Esophagus muscularis mucosa (tissue), 4 donors: ENCODE data around the gene PTPN1. TPM values are rescaled to one million over a fixed set of nuclear protein-coding genes. Genes with fewer than 3 reads are reported as not detected.

Experiments used
- DNase-seq: peaks from one replicate; pipeline ENCODE4 v3.0.0-alpha.2; 2017; ENCODE audit errors: extremely low spot score
- H3K27ac ChIP-seq, 4 donors: fragments of 200-600 bp; sonication (generic); replicated peaks in 1 of 4; 1 replicate in 3 of 4; 2 replicates in 1 of 4; pipeline ENCODE4 v1.5.1; 2016 to 2019; ENCODE audit warnings: mild to moderate bottlenecking in 1 of 4
- H3K27me3 ChIP-seq, 4 donors: fragments of 200-600 bp; sonication (generic); one replicate each; pipeline versions ENCODE4 v1.5.1 to v1.6.0; 2016 to 2019
- H3K36me3 ChIP-seq, 4 donors: fragments of 200-600 bp; sonication (generic); one replicate each; pipeline ENCODE4 v1.5.1; 2016 to 2019
- H3K4me1 ChIP-seq, 4 donors: fragments of 200-600 bp; sonication (generic); one replicate each; pipeline ENCODE4 v1.5.1; 2016 to 2019
- H3K4me3 ChIP-seq, 4 donors: fragments of 200-600 bp; sonication (generic); 1 replicate in 2 of 4; 2 replicates in 2 of 4; pipeline ENCODE4 v1.5.1; 2016 to 2019; ENCODE audit warnings: mild to moderate bottlenecking in 4 of 4, moderate library complexity in 1 of 4
- H3K9me3 ChIP-seq, 4 donors: fragments of 200-600 bp; sonication (generic); 1 replicate in 3 of 4; 2 replicates in 1 of 4; pipeline ENCODE4 v1.5.1; 2016 to 2019
- EP300 ChIP-seq: sonication (generic); formaldehyde crosslinking; IDR thresholded peaks from one replicate; pipeline ENCODE4 v1.6.1; 2017; ENCODE audit warnings: antibody characterized with exemption
- POLR2A ChIP-seq: fragments of 450-650 bp; IDR thresholded peaks from one replicate; pipeline ENCODE4 v1.6.1; 2017; ENCODE audit warnings: antibody characterized with exemption, moderate library complexity, mild to moderate bottlenecking, low read depth
- POLR2AphosphoS5 ChIP-seq, 2 donors: sonication (generic); formaldehyde crosslinking; IDR thresholded peaks; one replicate each; pipeline ENCODE4 v1.6.1; 2017; ENCODE audit warnings: antibody characterized with exemption in 2 of 2
- WGBS: methylation state at CpG from one replicate; pipeline ENCODE4 v1.1.5; 2018; 5-methylcytosine and 5-hydroxymethylcytosine counted together
- intact Hi-C: fragments of 100-400 bp; cut with DNase I; formaldehyde crosslinking; loops from one replicate; pipeline ENCODE4 v1.15.1; 2023
- total RNA-seq, 4 donors: library from RNA; depleted of rRNA; stranded (reverse); fragments of >200 nt; gene quantifications; one replicate each; pipeline versions ENCODE4 v1.1.0 to v1.2.1, GENCODE V29; 2016
- TF ChIP-seq, protein P1 (sequence below), 3 experiments: fragments of 200-600 bp in 2 of 3; fragments of 450-650 bp in 1 of 3; sonication (generic) in 2 of 3; IDR thresholded peaks; one replicate each; pipeline ENCODE4 v1.5.1; 2017 to 2019; ENCODE audit warnings: antibody characterized with exemption in 3 of 3, mild to moderate bottlenecking in 2 of 3, moderate library complexity in 1 of 3

Gene PTPN1
- total RNA-seq, 4 donors from 2014 or later = 21.2 to 49.0 (median 41.0) TPM

GRCh38 chr20:50563133-50563944 is 53.2 kb downstream of the PTPN1 start:
- intact Hi-C loops = no loop called here
- peaks cover 0 to 51% (median 28%) of the 10 kb centered on the region in 4 donors for H3K36me3 ChIP-seq
- WGBS = 96% methylated on average over 3 of the region's 3 CpGs
- no peak overlapping the region for H3K27ac ChIP-seq
- peaks cover 25 to 67% (median 59%) of the 10 kb centered on the region in 4 donors for H3K4me1 ChIP-seq
- no peaks in the 10 kb centered on the region for H3K27me3 ChIP-seq
- no peaks in the 10 kb centered on the region for H3K9me3 ChIP-seq
- no peak overlapping the region for H3K4me3 ChIP-seq
- TF ChIP-seq, protein P1, sequence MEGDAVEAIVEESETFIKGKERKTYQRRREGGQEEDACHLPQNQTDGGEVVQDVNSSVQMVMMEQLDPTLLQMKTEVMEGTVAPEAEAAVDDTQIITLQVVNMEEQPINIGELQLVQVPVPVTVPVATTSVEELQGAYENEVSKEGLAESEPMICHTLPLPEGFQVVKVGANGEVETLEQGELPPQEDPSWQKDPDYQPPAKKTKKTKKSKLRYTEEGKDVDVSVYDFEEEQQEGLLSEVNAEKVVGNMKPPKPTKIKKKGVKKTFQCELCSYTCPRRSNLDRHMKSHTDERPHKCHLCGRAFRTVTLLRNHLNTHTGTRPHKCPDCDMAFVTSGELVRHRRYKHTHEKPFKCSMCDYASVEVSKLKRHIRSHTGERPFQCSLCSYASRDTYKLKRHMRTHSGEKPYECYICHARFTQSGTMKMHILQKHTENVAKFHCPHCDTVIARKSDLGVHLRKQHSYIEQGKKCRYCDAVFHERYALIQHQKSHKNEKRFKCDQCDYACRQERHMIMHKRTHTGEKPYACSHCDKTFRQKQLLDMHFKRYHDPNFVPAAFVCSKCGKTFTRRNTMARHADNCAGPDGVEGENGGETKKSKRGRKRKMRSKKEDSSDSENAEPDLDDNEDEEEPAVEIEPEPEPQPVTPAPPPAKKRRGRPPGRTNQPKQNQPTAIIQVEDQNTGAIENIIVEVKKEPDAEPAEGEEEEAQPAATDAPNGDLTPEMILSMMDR (IDR thresholded peaks at IDR 0.05) = no peak
- TF ChIP-seq POLR2A (no peak), EP300 (no peak), POLR2AphosphoS5 (IDR thresholded peaks at IDR 0.05) (no peak)
- no peak for DNase-seq

DNA sequence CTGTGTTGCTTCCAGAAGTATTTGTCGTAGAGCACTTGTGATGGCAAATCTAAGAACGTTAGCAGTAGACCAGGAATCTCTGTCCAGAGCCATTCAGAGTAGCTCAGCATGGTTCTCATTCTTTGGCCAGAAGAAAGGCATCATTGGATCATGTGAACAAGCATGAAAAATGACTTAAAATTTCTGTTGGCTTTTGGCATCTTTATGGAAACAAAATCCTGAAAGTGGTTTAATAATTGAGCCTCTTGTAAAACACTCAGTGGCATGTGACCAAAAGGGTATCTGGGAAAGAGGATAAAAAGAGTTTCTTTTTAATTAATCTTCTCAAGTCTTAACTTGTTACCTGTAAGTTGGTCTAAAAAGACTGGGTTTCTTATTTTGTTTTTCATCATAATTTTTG is 55.2 kb downstream of the PTPN1 start:
- peak overlapping the region in 2 of 4 donors; percentile 4 to 6 for H3K27ac ChIP-seq

GRCh38 chr20:50565871-50566270 is 55.7 kb downstream of the PTPN1 start:
- WGBS = 93% methylated on average over 4 of the region's 4 CpGs
- DNase-seq = no peak
- intact Hi-C loops = no loop called here
- H3K27ac ChIP-seq = peak overlapping the region in 1 of 4 donors; percentile 20
- no peak for TF ChIP-seq EP300
- TF ChIP-seq, protein P1 (IDR thresholded peaks at IDR 0.05) = no peak
- TF ChIP-seq POLR2A = no peak
- TF ChIP-seq POLR2AphosphoS5 (IDR thresholded peaks at IDR 0.05) = peak in 1 of 2 donors; percentile 35
- no peaks in the 10 kb centered on the region for H3K9me3 ChIP-seq
- peaks cover 0 to 71% (median 44%) of the 10 kb centered on the region in 4 donors for H3K36me3 ChIP-seq
- H3K27me3 ChIP-seq = no peaks in the 10 kb centered on the region
- no peak overlapping the region for H3K4me3 ChIP-seq
- H3K4me1 ChIP-seq = peaks cover 34 to 62% (median 56%) of the 10 kb centered on the region in 4 donors

More for the DNA sequence above, 55.2 kb downstream of the PTPN1 start:
- Histone ChIP-seq H3K4me1 (peaks cover 31 to 62% (median 56%) of the 10 kb centered on the region in 4 donors), H3K4me3 (no peak overlapping the region), H3K27me3 (no peaks in the 10 kb centered on the region), H3K9me3 (no peaks in the 10 kb centered on the region), H3K36me3 (peaks cover 0 to 71% (median 44%) of the 10 kb centered on the region in 4 donors)
- WGBS = 59% methylated on average over 2 of the region's 2 CpGs
- TF ChIP-seq EP300 (no peak), POLR2AphosphoS5 (IDR thresholded peaks at IDR 0.05) (no peak), POLR2A (no peak)
- TF ChIP-seq, protein P1 (IDR thresholded peaks at IDR 0.05) = no peak
- intact Hi-C loops = no loop called here
- no peak for DNase-seq

DNA sequence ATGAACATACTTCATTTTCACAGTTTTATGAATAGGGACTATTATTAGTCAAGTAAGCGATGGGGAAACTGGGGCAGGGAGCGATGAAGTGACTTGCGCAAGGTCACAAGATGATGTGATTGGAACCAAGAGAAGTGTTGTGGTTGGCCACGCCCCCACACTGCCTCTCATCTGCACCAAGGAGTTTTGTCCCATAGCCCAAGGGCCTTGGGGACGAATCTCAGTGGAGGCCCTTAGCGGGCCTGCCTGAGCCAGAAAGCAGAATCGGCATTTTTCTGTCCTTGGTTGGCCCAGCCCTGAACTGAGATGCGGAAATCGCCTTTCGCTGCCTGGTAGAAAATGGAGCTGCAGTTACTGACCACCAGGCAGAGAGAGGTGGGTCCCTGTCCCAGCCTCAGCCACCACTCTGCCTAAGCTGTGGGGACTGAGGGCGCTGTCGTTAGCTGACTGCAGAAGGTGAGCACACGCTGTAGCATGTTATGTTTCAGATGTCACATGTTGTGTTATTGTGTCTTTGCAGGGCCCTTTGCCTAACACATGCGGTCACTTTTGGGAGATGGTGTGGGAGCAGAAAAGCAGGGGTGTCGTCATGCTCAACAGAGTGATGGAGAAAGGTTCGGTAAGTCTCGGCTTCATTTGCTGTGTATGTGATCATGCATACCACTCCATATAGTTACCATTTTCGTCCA is 57.8 kb downstream of the PTPN1 start:
- H3K9me3 ChIP-seq = no peaks in the 10 kb centered on the region
- H3K4me3 ChIP-seq = no peak overlapping the region
- H3K27me3 ChIP-seq = no peaks in the 10 kb centered on the region
- no peak overlapping the region for H3K27ac ChIP-seq
- peaks cover 0 to 51% (median 34%) of the 10 kb centered on the region in 4 donors for H3K36me3 ChIP-seq
- peaks cover 32 to 62% (median 53%) of the 10 kb centered on the region in 4 donors for H3K4me1 ChIP-seq
- intact Hi-C loops = no loop called here
- no peak for TF ChIP-seq POLR2AphosphoS5 (IDR thresholded peaks at IDR 0.05)
- TF ChIP-seq, protein P1 (IDR thresholded peaks at IDR 0.05) = no peak
- TF ChIP-seq EP300 = no peak
- TF ChIP-seq POLR2A = no peak
- no peak for DNase-seq
- WGBS = 95% methylated on average over 18 of the region's 18 CpGs
